ENCODE data around the gene PNPLA7.

GRCh38 chr9:137543237-137543963 lies 6.8 kb downstream of the PNPLA7 start:
- TF ChIP-seq, protein P1, sequence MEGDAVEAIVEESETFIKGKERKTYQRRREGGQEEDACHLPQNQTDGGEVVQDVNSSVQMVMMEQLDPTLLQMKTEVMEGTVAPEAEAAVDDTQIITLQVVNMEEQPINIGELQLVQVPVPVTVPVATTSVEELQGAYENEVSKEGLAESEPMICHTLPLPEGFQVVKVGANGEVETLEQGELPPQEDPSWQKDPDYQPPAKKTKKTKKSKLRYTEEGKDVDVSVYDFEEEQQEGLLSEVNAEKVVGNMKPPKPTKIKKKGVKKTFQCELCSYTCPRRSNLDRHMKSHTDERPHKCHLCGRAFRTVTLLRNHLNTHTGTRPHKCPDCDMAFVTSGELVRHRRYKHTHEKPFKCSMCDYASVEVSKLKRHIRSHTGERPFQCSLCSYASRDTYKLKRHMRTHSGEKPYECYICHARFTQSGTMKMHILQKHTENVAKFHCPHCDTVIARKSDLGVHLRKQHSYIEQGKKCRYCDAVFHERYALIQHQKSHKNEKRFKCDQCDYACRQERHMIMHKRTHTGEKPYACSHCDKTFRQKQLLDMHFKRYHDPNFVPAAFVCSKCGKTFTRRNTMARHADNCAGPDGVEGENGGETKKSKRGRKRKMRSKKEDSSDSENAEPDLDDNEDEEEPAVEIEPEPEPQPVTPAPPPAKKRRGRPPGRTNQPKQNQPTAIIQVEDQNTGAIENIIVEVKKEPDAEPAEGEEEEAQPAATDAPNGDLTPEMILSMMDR (IDR thresholded peaks at IDR 0.05 in 8 of 11, conservative IDR thresholded peaks at IDR 0.05 in 3 of 11) = no peak
- no peak for TF ChIP-seq POLR2A (IDR thresholded peaks at IDR 0.05)

Measured in spleen (tissue), 7 donors.